ENCODE measurements around the gene CTDSP2. TPM values are rescaled to one million over a fixed set of nuclear protein-coding genes. Genes with fewer than 3 reads are reported as not detected.

Gene CTDSP2
- total RNA-seq, 2 donors from 2014 or later, result 99.2 to 159 TPM

GRCh38 chr12:57838594-57839302, 7.8 kb downstream of the CTDSP2 start:
- intact Hi-C loops (cut with DNase I), result no loop called here
- TF ChIP-seq POLR2AphosphoS5 (IDR thresholded peaks at IDR 0.05) (no peak), POLR2A (IDR thresholded peaks at IDR 0.05) (no peak), CTCF (IDR thresholded peaks at IDR 0.05) (no peak)
- Histone ChIP-seq H3K36me3 (no peaks in the 10 kb centered on the region), H3K27ac (peak overlapping the region in 1 of 2 donors; percentile 3), H3K4me1 (replicated peaks) (peaks cover 61% of the 10 kb centered on the region), H3K27me3 (replicated peaks; ENCODE audit: insufficient read depth) (no peaks in the 10 kb centered on the region), H3K4me3 (no peak overlapping the region), H3K9me3 (no peaks in the 10 kb centered on the region)
- WGBS, result 45% methylated on average over 8 of the region's 8 CpGs
- DNase-seq (ENCODE audit: low spot score), result no peak

GRCh38 chr12:57837864-57838562, 8.5 kb downstream of the CTDSP2 start:
- Histone ChIP-seq H3K9me3 (no peaks in the 10 kb centered on the region), H3K4me1 (replicated peaks) (peaks cover 57% of the 10 kb centered on the region), H3K4me3 (no peak overlapping the region), H3K27me3 (replicated peaks; ENCODE audit: insufficient read depth) (no peaks in the 10 kb centered on the region), H3K27ac (peak overlapping the region in 1 of 2 donors; percentile 3), H3K36me3 (no peaks in the 10 kb centered on the region)
- WGBS, result 1% methylated on average over 5 of the region's 5 CpGs
- DNase-seq (ENCODE audit: low spot score), result no peak
- TF ChIP-seq POLR2A (IDR thresholded peaks at IDR 0.05) (no peak), POLR2AphosphoS5 (IDR thresholded peaks at IDR 0.05) (no peak), CTCF (IDR thresholded peaks at IDR 0.05) (no peak)
- intact Hi-C loops (cut with DNase I), result no loop called here

GRCh38 chr12:57836442-57837375, 9.8 kb downstream of the CTDSP2 start:
- no peak for TF ChIP-seq CTCF (IDR thresholded peaks at IDR 0.05)
- TF ChIP-seq POLR2AphosphoS5 (IDR thresholded peaks at IDR 0.05), result peak; percentile 48
- Histone ChIP-seq H3K27ac (peak overlapping the region; percentile 6 to 20), H3K36me3 (no peaks in the 10 kb centered on the region), H3K9me3 (no peaks in the 10 kb centered on the region), H3K27me3 (replicated peaks; ENCODE audit: insufficient read depth) (no peaks in the 10 kb centered on the region), H3K4me3 (peak overlapping the region in 1 of 2 donors; percentile 1), H3K4me1 (replicated peaks) (peaks cover 49% of the 10 kb centered on the region)
- DNase-seq (ENCODE audit: low spot score), result peak; percentile 38
- 7% methylated on average over 13 of the region's 13 CpGs for WGBS
- intact Hi-C loops (cut with DNase I), result no loop called here

- no peak overlapping the region for H3K4me3 ChIP-seq
- peak overlapping the region; percentile 6 to 20 for H3K27ac ChIP-seq
- 49% methylated on average over 9 of the region's 9 CpGs for WGBS
Observed at GRCh38 chr12:57835366-57836288, 10.9 kb downstream of the CTDSP2 start.

More at GRCh38 chr12:57835366-57836288, 10.9 kb downstream of the CTDSP2 start:
- DNase-seq (ENCODE audit: low spot score), result no peak
- no peak for TF ChIP-seq POLR2A (IDR thresholded peaks at IDR 0.05)
- no peak for TF ChIP-seq CTCF (IDR thresholded peaks at IDR 0.05)
- TF ChIP-seq POLR2AphosphoS5 (IDR thresholded peaks at IDR 0.05), result no peak
- intact Hi-C loops (cut with DNase I), result no loop called here
- Histone ChIP-seq H3K27me3 (replicated peaks; ENCODE audit: insufficient read depth) (no peaks in the 10 kb centered on the region), H3K9me3 (no peaks in the 10 kb centered on the region), H3K36me3 (no peaks in the 10 kb centered on the region), H3K4me1 (replicated peaks) (peaks cover 49% of the 10 kb centered on the region)
